ENCODE results near the gene BTBD6.

BTBD6 gene

DNA sequence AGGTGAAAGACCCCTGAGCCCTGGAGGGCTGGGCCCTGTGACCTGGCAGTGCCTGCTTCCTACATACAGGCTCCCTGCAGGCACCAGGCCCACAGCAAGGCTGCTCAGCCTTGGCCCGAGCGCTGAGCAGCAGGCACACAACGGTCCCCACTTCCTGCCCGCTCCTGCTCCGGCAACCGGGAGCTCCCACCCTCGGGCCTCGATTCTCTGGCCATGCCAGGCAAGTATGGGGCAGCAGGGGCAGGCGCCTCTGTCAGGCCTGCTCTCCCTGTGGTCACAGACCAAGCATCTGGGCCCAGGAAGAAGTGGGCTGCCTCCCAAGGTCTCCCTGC is 36.6 kb upstream of the BTBD6 start:
- no peak for DNase-seq

- DNase-seq: no peak
Measured at GRCh38 chr14:105212541-105213300, 35.6 kb upstream of the BTBD6 start.

DNA sequence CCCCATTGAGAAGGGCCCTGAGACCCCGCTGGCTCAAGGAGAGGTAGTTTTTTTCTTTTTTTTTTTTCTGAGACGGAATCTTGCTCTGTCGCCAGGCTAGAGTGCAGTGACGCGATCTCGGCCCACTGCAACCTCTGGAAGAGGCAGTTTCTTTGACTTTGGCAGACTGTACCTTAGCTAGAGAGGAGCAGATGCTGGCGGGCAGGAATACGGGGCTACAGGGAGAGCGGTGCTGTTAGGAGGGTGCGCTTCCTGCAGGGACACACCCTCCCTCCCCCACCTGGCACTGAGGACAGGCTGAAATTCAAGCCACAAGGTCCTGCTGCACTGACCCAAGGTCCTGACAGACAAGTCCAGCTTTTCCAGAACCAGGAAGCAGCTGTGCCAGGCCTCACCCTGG is 35.0 kb upstream of the BTBD6 start:
- no peak for DNase-seq

- DNase-seq: no peak
Measured at GRCh38 chr14:105214324-105214915, 33.9 kb upstream of the BTBD6 start.

DNA sequence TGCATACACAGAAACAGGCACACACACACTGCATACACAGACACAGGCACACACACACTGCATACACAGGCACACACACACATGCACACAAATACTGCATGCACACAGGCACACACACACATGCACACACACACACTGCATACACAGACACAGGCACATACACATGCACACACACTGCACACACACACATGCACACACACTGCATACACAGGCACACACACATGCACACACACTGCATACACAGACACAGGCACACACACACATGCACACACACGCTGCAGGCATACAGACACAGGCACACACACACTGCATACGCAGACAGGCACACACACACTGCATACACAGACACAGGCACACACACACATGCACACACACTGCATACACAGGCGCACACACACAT is 32.7 kb upstream of the BTBD6 start:
- no peak for DNase-seq

DNA sequence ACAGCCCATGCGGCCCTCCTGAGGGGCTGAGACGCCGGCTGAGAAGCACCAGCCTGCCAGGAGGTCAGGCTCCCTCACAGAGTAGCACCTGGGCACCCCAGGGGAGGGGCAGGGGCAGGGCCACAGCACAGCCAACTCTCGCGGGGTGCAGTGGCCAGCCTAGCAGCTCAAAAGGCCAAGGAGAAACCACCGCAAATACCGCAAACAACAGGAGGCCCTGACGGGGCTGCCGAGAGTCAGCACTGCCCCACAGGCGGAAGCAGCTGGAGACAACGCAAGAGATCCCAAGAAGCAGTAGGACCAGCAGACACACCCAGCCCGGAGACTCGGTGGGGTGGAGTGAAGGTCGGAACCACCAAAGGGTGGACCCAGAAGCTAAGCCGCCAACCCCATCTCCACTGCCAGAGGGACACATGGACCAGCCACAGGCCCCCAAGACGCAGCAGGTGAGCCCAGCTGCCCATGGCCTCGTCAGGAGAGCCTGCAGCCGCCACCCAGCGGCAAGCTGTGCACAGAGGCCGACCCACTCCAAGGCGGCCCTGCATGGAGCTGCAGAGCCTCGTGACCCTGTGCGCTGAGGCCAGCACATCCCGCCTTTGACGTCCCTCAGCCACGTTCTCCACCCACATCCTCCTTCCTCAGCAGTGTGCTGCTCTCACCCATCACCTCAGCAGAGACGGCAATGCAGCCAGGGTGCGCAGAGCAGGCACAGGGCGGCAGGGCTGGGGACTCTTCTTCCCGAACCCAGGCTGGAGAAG is 31.7 kb upstream of the BTBD6 start:
- no peak for DNase-seq

DNA sequence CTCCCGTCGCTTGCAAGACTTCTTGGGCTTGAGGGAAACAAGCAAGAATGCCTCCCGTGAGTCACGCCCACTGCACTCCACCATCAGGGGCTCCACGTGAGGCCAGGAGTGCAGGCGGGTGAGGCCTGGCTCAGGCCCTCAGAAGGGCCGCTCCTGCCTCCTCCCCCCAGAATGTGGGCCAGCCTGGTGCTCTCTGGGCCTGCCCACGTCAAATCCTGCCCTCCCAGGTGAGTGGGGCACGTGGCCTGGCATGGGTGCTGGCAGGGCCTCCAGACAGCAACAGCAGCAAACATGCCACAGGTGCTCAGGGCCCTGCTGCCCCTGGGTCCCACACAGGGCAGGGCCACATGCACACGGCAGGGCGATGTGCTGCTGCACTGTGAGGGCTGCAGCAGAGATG is 30.6 kb upstream of the BTBD6 start:
- DNase-seq: no peak

DNA sequence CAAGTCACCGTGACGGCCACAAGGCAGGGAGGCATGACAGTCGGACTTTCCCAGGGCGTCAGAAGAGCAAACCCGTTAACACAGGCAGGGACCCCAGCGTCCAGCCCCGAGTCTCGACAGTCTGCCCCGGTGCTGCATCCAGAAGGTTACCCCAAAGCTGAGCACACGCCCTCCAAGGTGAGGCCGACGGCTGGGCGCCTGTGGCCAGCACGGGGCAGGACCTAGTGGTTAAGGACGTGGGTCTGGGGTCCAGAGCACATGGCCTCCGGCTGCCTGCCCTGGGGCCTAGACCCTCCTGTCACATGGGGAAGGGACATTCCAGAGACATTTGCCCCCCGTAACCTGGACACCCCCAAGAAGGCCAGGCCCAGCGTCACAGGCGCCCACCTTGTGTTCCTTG is 29.7 kb upstream of the BTBD6 start:
- DNase-seq: no peak

GRCh38 chr14:105219043-105219612 is 29.2 kb upstream of the BTBD6 start:
- no peak for DNase-seq

DNA sequence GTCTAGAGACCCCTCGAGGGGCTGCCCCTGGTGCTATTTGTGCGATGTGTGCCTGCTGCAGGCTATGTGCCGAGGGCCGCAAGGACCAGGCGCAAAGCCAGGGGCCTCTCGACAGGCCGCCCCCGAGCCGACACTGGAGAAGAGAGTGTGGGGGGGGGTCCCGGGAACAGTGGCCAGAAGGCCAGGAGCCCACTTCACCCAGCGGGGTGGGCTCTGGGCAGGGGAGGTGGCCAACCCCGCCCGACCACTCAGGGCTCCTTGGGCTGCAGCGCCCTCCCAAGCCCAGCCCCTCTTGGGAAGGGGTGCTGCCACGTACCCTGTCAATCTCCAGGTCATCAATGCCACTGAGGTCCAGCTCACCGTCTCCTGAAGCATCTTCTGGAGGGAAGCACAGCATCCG is 28.6 kb upstream of the BTBD6 start:
- no peak for DNase-seq

DNA sequence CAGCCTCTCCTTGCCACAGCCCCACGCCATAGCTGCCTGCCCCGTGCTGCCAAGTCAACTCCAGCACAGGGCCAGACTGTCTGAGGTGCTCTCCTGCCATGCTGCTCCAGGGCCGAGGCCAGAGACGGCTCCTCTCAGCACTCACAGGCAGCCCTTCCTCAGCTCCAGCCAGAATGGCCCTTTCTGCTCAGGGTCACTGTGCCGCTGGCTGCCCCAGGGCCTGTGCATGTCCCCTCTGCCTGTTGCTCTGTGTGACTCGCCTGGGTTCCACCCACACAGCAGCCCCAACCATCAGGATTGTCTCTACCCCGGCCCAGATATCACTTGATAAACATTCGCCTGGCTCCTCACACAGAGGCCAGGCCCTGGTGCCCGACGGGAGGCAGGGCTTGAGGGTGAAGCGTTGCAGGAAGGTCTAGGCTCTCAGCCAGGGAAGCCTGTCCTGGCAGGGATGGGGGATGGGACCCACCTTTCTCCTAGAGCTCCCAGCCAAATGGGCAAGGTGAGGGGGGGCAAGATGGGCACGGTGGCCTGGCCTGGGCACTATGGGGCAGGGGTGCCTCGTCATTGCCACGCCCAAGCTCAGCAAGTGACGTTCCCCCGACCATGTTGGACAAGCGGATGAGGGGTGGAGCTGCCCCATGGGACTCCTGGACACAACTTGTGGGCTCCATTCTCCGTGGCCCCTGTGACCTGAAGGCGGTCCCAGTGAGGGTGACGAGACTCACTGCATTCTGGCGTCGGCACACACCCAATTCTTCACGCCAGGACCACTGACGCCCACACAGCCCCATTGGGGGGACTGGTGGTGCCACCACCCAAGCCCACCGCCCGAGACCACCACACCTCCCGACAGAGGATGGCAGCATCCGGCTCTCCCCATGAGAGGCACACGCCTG is 27.4 kb upstream of the BTBD6 start:
- DNase-seq: no peak

- DNase-seq: no peak
Measured at GRCh38 chr14:105221598-105222178, 26.6 kb upstream of the BTBD6 start.

GRCh38 chr14:105223260-105223659 is 25.1 kb upstream of the BTBD6 start:
- DNase-seq: no peak

- DNase-seq: no peak
Measured at GRCh38 chr14:105223770-105224544, 24.4 kb upstream of the BTBD6 start.

DNA sequence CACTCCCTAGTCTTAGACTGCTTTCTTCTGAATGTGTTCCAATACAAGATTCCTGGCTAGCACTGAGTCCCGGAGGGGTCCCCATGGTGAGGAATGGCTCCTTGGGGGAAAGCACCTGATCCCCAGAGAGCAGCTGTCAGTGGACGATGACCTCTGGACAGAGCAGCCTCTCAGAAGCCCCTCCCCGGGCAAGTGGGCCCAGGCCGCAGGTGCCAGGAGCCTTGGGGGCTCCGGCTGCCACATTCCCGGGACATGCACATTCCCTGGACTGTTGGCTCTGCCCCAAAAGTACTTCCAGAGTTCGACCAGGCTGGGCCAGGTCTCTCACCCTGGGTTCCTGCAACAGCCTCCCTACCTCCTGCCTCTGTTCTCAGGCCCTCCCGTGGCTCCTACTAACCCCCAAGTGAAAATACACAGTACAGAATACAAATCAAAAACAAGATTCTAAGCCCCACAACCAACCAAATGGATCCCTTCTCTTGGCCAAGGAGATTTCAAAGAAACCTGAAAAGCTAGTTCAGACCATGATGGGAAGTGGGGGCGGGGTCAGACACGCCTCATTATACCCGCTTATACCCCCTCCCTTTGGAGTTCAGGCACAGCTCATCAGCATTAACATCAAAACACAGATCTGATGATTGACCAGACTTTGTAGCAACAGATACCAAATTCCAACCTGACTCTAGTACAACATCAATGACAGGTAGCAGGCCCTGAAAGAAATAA is 23.3 kb upstream of the BTBD6 start:
- DNase-seq: no peak

GRCh38 chr14:105226198-105226597 is 22.1 kb upstream of the BTBD6 start:
- no peak for DNase-seq

- DNase-seq: no peak
Measured at GRCh38 chr14:105227346-105227745, 21.0 kb upstream of the BTBD6 start.

DNA sequence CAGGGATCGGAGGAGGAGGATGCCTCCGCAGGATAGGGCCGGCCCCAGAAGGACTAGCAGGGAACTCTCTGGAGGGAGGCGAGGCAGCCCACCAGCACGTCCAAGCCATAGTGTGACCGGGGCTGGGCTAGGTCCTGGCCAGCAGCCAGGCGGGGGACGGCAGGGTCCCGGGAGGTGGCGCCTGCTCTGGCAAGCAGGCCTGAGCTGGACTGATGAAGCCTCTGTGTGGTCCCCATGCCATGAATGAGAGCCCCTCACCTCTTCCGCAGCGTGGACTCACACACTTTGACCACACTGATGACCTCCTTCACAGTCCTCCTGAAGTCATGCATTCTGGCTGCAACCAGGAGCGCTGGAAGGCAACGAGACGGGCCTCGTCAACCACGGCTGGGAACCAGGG is 19.8 kb upstream of the BTBD6 start:
- no peak for DNase-seq

- DNase-seq: no peak
Measured at GRCh38 chr14:105229099-105229655, 19.2 kb upstream of the BTBD6 start.

DNA sequence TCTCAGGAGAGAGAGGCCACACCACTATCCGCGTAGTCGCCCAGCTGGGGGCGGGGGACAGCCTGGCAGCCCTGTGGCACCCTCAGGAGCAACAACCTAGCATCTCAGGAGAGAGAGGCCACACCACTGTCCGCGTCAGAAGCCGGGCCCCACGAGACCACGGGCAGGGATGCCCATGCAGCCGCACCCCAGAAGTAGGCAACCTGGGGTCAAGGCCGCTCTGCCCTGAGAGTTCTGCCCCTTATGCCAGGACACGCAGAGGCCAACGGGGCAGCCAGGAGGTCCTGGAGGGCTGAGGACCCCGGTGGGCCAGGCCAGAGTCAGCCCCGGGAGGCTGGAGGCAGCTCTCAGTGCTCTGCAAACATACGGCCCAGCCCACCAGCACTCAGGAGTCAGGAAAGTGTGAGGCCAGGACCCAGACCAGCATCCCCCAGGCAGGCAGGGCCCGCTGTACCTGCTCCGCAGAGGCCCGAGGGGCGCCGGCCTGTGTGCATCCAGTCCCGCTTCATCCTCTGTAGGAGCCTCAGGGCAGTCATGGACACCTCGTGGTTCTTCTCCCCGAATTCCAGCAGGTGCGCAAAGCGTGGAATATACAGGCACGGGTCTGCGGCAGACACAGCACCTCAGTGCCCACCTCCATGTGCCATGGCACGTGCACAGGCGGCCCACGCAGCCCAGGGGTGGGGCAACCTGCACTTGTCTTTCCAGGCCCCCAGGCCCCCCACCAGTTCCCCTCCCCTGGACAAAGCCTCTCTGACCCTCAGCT is 7.3 kb upstream of the BTBD6 start:
- DNase-seq: no peak

Data from CD4-positive, alpha-beta T cell treated with Interleukin-10 for 1 hour (primary cell).